ENCODE results near the gene TRAPPC12.
"Not testable (repeated sequence)": the region's sequence is repeated elsewhere in the genome, so short reads cannot be mapped to it uniquely, and the experiment has no call there.

TRAPPC12 gene

GRCh38 chr2:3443506-3444084 lies 64.1 kb downstream of the TRAPPC12 start:
- Mint-ChIP-seq H3K4me1 (ENCODE audit: low read depth) (peaks cover 20% of the 10 kb centered on the region), H3K27ac (no peak overlapping the region), H3K9me3 (no peaks in the 10 kb centered on the region), H3K4me3 (no peak overlapping the region), H3K36me3 (ENCODE audit: low read depth) (peaks cover 68% of the 10 kb centered on the region), H3K27me3 (no peaks in the 10 kb centered on the region)
- no peak for DNase-seq

DNA sequence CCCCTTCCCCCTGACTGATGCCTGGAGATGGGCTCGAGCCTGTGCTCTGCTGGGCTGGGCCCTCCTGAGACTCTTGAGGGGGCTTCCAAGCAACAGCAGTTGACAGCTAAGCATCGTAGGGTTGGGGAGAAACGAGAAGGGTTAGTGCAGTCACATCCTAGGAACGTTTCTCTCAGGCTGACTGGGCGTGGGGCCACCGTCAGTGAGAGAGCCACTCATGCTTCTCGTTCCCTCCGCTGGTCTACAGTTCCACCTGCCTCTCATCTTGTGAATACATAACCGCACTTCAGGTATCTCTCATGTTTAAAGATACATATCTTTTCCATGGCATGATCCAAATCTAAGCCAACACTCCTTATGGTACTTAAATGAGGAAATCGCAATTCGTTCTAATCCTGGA lies 66.4 kb downstream of the TRAPPC12 start:
- no peak for DNase-seq
- Mint-ChIP-seq H3K27ac (no peak overlapping the region), H3K9me3 (no peaks in the 10 kb centered on the region), H3K27me3 (no peaks in the 10 kb centered on the region), H3K4me3 (no peak overlapping the region), H3K36me3 (ENCODE audit: low read depth) (peaks cover 88% of the 10 kb centered on the region), H3K4me1 (ENCODE audit: low read depth) (peaks cover 5% of the 10 kb centered on the region)

DNA sequence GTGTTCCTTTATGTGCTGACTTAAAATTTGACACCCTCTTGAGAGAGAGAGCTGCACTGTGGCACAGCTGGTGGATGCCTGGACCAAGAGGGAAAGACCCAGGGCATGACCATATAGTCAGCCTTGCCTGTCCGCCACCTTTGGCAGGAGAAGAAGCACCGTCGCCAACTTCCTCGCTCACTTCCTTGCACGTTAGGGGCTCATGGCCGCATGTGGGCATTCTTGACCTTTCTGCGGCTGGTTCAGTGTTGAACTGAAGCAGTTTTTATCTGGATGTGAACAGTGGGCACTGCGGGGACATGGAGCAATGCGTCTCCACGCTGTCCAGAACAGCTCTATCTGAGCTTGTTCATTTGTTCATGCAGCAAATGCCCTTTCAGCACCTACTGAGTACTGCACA lies 66.9 kb downstream of the TRAPPC12 start:
- H3K4me3 Mint-ChIP-seq = no peak overlapping the region
- H3K4me1 Mint-ChIP-seq (ENCODE audit: low read depth) = no peaks in the 10 kb centered on the region

DNA sequence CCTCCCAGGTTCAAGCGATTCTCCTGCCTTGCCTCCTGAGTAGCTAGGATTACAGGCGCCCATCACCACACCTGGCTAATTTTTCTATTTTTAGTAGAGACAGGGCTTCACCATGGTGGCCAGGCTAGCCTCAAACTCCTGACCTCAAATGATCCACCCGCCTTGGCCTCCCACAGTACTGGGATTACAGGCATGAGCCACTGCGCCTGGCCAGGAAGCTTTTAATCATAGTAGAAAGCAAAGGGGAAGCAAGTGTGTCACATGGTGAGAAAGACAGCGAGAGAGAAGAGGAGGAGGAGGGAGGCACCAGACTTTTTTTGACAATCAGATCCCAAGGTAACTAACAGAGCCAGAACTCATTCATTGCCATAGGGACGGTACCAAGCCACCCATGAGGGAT lies 67.7 kb downstream of the TRAPPC12 start:
- not testable (repeated sequence) for DNase-seq; H3K27me3 Mint-ChIP-seq; H3K4me3 Mint-ChIP-seq; H3K4me1 Mint-ChIP-seq (ENCODE audit: low read depth); H3K9me3 Mint-ChIP-seq; H3K27ac Mint-ChIP-seq
- H3K36me3 Mint-ChIP-seq (ENCODE audit: low read depth) = peaks cover 97% of the 10 kb centered on the region

More for the DNA sequence above, 66.9 kb downstream of the TRAPPC12 start:
- no peak for DNase-seq
- H3K9me3 Mint-ChIP-seq = no peaks in the 10 kb centered on the region
- peaks cover 92% of the 10 kb centered on the region for H3K36me3 Mint-ChIP-seq (ENCODE audit: low read depth)
- no peaks in the 10 kb centered on the region for H3K27me3 Mint-ChIP-seq
- H3K27ac Mint-ChIP-seq = no peak overlapping the region

DNA sequence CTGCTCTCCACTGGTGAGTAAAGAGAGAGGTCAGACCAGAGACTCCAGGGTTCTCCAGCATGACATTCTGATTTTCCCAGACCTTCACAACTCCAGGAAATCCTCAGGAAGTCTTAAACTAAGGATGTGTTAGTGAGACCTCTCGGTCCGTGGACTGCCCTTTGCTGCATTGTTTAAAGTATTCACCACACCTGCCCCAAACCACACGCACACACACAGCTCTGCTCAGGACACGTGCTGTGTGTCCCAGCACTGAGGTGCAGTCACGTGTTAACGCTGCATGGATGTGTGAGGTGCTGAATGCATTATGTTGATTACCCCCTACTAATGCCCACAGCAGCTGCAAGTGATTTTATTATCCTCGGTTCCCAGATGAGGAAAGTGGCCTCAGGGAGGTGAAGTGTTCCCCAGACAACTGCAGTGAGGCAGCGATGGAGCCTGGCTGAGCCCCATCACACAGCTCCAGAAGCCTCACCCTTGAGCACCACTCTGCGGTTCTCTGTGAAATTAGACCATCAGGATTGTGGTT lies 68.4 kb downstream of the TRAPPC12 start:
- Mint-ChIP-seq H3K4me3 (no peak overlapping the region), H3K9me3 (no peaks in the 10 kb centered on the region), H3K27me3 (no peaks in the 10 kb centered on the region), H3K36me3 (ENCODE audit: low read depth) (peaks cover 99% of the 10 kb centered on the region), H3K27ac (no peak overlapping the region), H3K4me1 (ENCODE audit: low read depth) (no peaks in the 10 kb centered on the region)
- no peak for DNase-seq

DNA sequence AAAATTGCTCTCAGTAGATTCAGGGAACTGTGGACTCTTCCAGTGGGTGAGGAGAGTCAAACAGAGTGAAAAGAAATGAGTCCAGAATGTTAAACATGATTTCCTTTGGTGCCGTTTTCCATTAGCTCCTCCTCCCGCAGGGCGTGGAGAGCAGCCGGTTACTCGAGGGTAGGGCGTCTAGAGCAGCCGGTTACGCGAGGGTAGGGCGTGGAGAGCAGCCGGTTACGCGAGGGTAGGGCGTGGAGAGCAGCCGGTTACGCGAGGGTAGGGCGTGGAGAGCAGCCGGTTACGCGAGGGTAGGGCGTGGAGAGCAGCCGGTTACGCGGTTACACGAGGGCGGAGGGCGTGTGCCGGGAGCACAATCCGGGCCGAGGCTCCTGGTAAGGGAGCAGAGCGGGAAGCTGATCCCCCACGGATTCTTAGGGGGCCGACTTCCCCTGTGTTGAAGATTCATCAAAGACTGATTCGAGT lies 69.0 kb downstream of the TRAPPC12 start:
- H3K9me3 Mint-ChIP-seq; H3K4me1 Mint-ChIP-seq (ENCODE audit: low read depth); H3K4me3 Mint-ChIP-seq; H3K27ac Mint-ChIP-seq; H3K27me3 Mint-ChIP-seq; DNase-seq: not testable (repeated sequence)
- H3K36me3 Mint-ChIP-seq (ENCODE audit: low read depth) = peaks cover 99% of the 10 kb centered on the region

GRCh38 chr2:3449086-3449485 lies 69.6 kb downstream of the TRAPPC12 start:
- Mint-ChIP-seq H3K4me1 (ENCODE audit: low read depth) (no peaks in the 10 kb centered on the region), H3K27ac (peak overlapping the region; percentile 10), H3K36me3 (ENCODE audit: low read depth) (peaks cover 98% of the 10 kb centered on the region), H3K27me3 (no peaks in the 10 kb centered on the region), H3K9me3 (no peaks in the 10 kb centered on the region), H3K4me3 (no peak overlapping the region)
- DNase-seq = no peak

DNA sequence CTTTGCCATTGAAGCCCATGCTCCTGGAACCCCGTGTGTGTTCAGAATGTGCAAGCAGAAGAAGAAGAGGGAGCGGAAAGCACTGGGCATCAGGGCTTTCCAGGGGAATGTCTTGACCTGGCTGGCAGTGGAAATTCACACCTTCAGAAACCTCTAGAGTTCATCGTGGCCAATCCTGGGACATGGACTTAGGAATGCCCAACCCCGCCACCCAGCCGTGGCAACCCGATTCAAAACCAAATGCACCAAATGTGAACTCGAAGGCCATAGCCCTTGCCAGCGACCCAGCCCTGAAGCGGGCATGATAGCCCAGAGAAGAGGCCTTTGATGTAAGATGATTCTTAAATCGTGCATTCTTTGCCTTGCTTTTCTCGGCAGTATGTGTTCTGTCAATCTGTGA lies 70.4 kb downstream of the TRAPPC12 start:
- DNase-seq = no peak
- Mint-ChIP-seq H3K4me3 (no peak overlapping the region), H3K4me1 (ENCODE audit: low read depth) (no peaks in the 10 kb centered on the region), H3K36me3 (ENCODE audit: low read depth) (peaks cover 96% of the 10 kb centered on the region), H3K27me3 (no peaks in the 10 kb centered on the region), H3K9me3 (no peaks in the 10 kb centered on the region), H3K27ac (no peak overlapping the region)

- Mint-ChIP-seq H3K9me3 (no peaks in the 10 kb centered on the region), H3K4me3 (no peak overlapping the region), H3K27ac (peak overlapping the region; percentile 27), H3K27me3 (no peaks in the 10 kb centered on the region), H3K4me1 (ENCODE audit: low read depth) (no peaks in the 10 kb centered on the region), H3K36me3 (ENCODE audit: low read depth) (peaks cover 93% of the 10 kb centered on the region)
- no peak for DNase-seq
Measured at GRCh38 chr2:3450385-3451010, 71.0 kb downstream of the TRAPPC12 start.

DNA sequence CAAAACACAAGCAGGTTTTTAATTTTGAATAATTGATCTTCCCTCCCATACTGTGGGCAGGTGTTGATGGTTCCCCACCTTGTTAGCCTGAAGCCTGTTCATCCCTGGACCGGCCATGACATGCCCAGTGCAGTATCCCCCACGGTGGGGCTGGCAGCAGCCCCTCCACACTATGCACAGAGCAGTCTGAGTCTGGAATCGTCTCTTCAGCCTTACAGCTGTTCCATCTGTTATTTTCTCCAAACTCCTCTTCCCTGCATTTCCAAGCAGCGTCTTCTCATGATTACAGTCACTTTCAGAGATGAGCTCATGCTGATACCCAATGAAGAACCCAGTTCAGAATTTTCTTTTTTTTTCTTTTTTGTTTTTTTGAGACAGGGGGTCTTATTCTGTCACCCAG lies 71.7 kb downstream of the TRAPPC12 start:
- DNase-seq = no peak
- Mint-ChIP-seq H3K27me3 (no peaks in the 10 kb centered on the region), H3K36me3 (ENCODE audit: low read depth) (peaks cover 93% of the 10 kb centered on the region), H3K27ac (no peak overlapping the region), H3K9me3 (no peaks in the 10 kb centered on the region), H3K4me3 (no peak overlapping the region), H3K4me1 (ENCODE audit: low read depth) (no peaks in the 10 kb centered on the region)

DNA sequence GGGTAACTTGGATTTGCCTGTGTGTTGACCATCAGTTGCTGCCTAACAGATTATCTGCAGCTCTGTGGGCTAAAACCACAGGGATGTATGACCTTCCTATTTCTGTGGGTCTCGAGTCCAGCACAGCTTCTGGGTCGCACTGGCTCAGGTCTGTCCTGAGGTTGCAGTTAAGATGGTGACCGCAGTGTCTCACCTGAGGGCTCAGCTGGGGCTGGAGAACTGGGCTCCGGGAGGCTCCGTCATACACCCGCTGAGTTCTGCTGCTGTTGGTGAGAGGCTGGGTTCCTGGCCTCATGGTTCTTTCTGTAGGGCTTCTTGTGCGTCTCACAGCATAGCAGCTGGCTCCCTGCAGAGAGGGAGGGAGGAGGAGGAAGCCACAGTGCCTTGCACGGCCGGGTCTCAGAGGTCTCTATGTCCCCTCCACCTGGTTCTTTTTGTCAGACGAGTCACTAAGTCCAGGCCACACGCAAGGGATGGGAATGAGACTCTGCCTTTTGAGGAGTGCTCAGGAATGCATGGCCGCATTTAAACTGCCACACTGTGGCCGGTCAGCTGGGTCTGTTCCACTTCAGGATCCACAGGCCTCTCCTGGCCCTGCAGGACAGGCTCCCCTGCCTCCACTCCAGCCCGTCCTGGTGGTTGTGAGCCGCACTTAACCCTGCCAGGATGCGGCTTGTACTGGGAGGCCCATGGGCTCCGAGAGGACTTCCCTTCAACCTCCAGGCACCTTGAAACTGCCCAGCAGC lies 72.6 kb downstream of the TRAPPC12 start:
- Mint-ChIP-seq H3K36me3 (ENCODE audit: low read depth) (peaks cover 92% of the 10 kb centered on the region), H3K4me3 (no peak overlapping the region), H3K27ac (no peak overlapping the region), H3K4me1 (ENCODE audit: low read depth) (no peaks in the 10 kb centered on the region), H3K9me3 (no peaks in the 10 kb centered on the region), H3K27me3 (no peaks in the 10 kb centered on the region)
- DNase-seq = no peak

- DNase-seq = no peak
Measured at GRCh38 chr2:3453190-3453999, 73.9 kb downstream of the TRAPPC12 start.

GRCh38 chr2:3454005-3454404 lies 74.5 kb downstream of the TRAPPC12 start:
- peaks cover 91% of the 10 kb centered on the region for H3K36me3 Mint-ChIP-seq (ENCODE audit: low read depth)

More at GRCh38 chr2:3453190-3453999, 73.9 kb downstream of the TRAPPC12 start:
- Mint-ChIP-seq H3K27me3 (no peaks in the 10 kb centered on the region), H3K4me3 (no peak overlapping the region), H3K36me3 (ENCODE audit: low read depth) (peaks cover 90% of the 10 kb centered on the region), H3K4me1 (ENCODE audit: low read depth) (no peaks in the 10 kb centered on the region), H3K9me3 (no peaks in the 10 kb centered on the region), H3K27ac (no peak overlapping the region)

DNA sequence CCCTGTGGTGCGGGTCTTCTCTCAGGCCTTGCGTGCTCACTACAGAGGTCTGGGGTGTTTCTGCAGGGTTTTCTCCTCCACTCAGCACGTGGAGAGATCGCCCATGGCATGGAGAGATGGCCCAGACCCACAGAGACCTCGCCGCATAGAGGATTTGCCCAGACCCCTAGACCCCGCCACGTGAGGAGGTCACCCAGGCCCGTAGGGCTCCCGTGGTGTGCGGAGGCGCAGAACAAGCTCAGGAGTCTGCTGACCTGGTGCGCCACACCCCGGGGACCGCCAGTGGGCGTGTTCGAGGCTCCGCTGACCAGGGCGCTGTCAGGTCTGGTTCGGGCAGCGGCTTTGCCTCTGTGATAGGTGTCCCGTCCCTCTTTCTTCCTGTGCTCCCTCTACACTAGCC lies 75.3 kb downstream of the TRAPPC12 start:
- no peak overlapping the region for H3K4me3 Mint-ChIP-seq
- H3K27me3 Mint-ChIP-seq = no peaks in the 10 kb centered on the region
- H3K36me3 Mint-ChIP-seq (ENCODE audit: low read depth) = peaks cover 88% of the 10 kb centered on the region
- H3K27ac Mint-ChIP-seq = no peak overlapping the region
- no peaks in the 10 kb centered on the region for H3K4me1 Mint-ChIP-seq (ENCODE audit: low read depth)
- DNase-seq = no peak
- no peaks in the 10 kb centered on the region for H3K9me3 Mint-ChIP-seq

More at GRCh38 chr2:3454005-3454404, 74.5 kb downstream of the TRAPPC12 start:
- not testable (repeated sequence) for H3K27me3 Mint-ChIP-seq; H3K4me3 Mint-ChIP-seq; H3K9me3 Mint-ChIP-seq; H3K27ac Mint-ChIP-seq; H3K4me1 Mint-ChIP-seq (ENCODE audit: low read depth); DNase-seq

Measured in activated T-cell treated with anti-CD3 and anti-CD28 coated beads, Interleukin-2, amount 50 U/mL, for 24 hours (primary cell).